Measurements from ENCODE around the gene TEX51. TPM values are rescaled to one million over a fixed set of nuclear protein-coding genes. Genes with fewer than 3 reads are reported as not detected.

Gene TEX51
- total RNA-seq, 1 donor from 2014 or later, result not detected

DNA sequence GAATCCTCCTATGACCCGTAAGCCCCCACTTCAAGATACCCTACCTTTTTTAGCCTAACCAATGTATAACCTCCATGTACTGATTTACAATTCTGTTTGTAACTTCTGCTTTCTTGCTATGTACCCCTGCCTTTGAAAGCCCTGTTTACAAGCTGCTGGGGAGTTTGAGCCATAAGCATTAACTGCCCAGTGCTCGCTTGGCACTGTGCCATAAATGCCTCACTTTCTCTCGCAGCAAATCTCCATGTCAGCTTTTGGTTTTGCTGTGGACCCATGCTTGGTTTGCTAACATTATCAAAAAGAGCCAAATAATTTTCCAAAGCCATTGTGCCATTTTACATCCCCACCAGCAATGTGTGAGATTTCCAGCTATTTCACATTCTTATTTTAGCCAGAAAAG is 51.8 kb downstream of the TEX51 start:
- DNase-seq (ENCODE audit: low read depth, low spot score), result no peak

Other genes with a start within 250 kb of the TEX51 start
- 0.26 and 0.74 TPM in 2 replicates for gene GYPC, start 242.7 kb upstream of the TEX51 start, total RNA-seq
- 58.2 and 60.6 TPM in 2 replicates for gene BIN1, start 208.3 kb downstream of the TEX51 start, total RNA-seq